Gastroesophageal sphincter (tissue), 3 donors: Measurements from ENCODE around the gene ARHGEF19.

Experiments
- CTCF ChIP-seq, 4 experiments: fragments of 200-600 bp in 2 of 4; fragments of 450-650 bp in 2 of 4; sonication (generic) in 1 of 4; IDR thresholded peaks; one replicate each; pipeline ENCODE4 v1.5.1; 2017 to 2019; ENCODE audit warnings: antibody characterized with exemption in 4 of 4, mild to moderate bottlenecking in 2 of 4, moderate library complexity in 2 of 4
- POLR2A ChIP-seq, 2 donors: fragments of 450-650 bp; IDR thresholded peaks; one replicate each; pipeline ENCODE4 v1.6.1; 2017; ENCODE audit warnings: antibody characterized with exemption in 2 of 2, mild to moderate bottlenecking in 2 of 2, moderate library complexity in 1 of 2
- POLR2AphosphoS5 ChIP-seq: sonication (generic); formaldehyde crosslinking; IDR thresholded peaks from one replicate; pipeline ENCODE4 v1.6.1; 2017; ENCODE audit warnings: antibody characterized with exemption

- TF ChIP-seq CTCF (IDR thresholded peaks at IDR 0.05): no peak
- no peak for TF ChIP-seq POLR2A (IDR thresholded peaks at IDR 0.05)
- TF ChIP-seq POLR2AphosphoS5: peak; percentile 47
Observed at GRCh38 chr1:16250524-16251251, 38.2 kb upstream of the ARHGEF19 start.
